K562 (cell line): ENCODE data around the gene FUT6. TPM values are rescaled to one million over a fixed set of nuclear protein-coding genes. Genes with fewer than 3 reads are reported as not detected.

Source experiments
- CEBPG ChIP-seq, 3 experiments: fragments of 200-800 bp in 1 of 3; sonication (Bioruptor generic) in 1 of 3; sonication (generic) in 1 of 3; formaldehyde crosslinking in 1 of 3; IDR thresholded peaks in 2 of 3; conservative IDR thresholded peaks in 1 of 3; 2 replicates each; pipeline versions ENCODE4 v1.6.1 to v1.8.0; 2016 to 2022; ENCODE audit warnings: missing compliant biosample characterization in 2 of 3, missing genetic modification characterization in 2 of 3, mild to moderate bottlenecking in 1 of 3, missing genetic modification reagents in 1 of 3
- CREB1 ChIP-seq, 2 experiments: sonication (generic) in 1 of 2; formaldehyde crosslinking in 1 of 2; IDR thresholded peaks; 2 replicates each; pipeline versions ENCODE4 v1.6.1 to v1.8.0; 2012 to 2022; ENCODE audit warnings: inconsistent platforms in 1 of 2, mild to moderate bottlenecking in 1 of 2, missing genetic modification reagents in 1 of 2, moderate library complexity in 1 of 2
- DDX20 ChIP-seq: fragments of 450-650 bp; IDR thresholded peaks from 2 replicates; pipeline ENCODE4 v1.6.1; 2016; ENCODE audit warnings: missing genetic modification characterization, low read depth, mild to moderate bottlenecking, missing compliant biosample characterization, moderate library complexity
- E2F3 ChIP-seq: fragments of 250-450 bp; sonication (Bioruptor Pico); IDR thresholded peaks from 2 replicates; pipeline ENCODE4 v1.4.0; 2020; ENCODE audit warnings: mild to moderate bottlenecking
- ETV5 ChIP-seq: sonication (generic); formaldehyde crosslinking; IDR thresholded peaks from 2 replicates; pipeline ENCODE4 v1.4.0; 2020; ENCODE audit warnings: low read depth, mild to moderate bottlenecking, missing genetic modification reagents
- FUS ChIP-seq: fragments of 200-400 bp; formaldehyde crosslinking; optimal IDR thresholded peaks from 2 replicates; pipeline ENCODE3; 2017; ENCODE audit warnings: low read depth, low read length
- GATAD2B ChIP-seq: fragments of 450-650 bp; IDR thresholded peaks from 2 replicates; pipeline ENCODE4 v1.6.1; 2017; ENCODE audit warnings: mild to moderate bottlenecking, borderline replicate concordance
- KDM4B ChIP-seq, 2 experiments: fragments of 450-650 bp in 1 of 2; sonication (generic) in 1 of 2; IDR thresholded peaks; 2 replicates each; pipeline ENCODE4 v1.6.1; 2016 to 2017; ENCODE audit warnings: borderline replicate concordance in 2 of 2, antibody characterized with exemption in 1 of 2, low read depth in 1 of 2, mild to moderate bottlenecking in 1 of 2
- MCM3 ChIP-seq: fragments of 450-650 bp; IDR thresholded peaks from 2 replicates; pipeline ENCODE4 v1.6.1; 2016
- MNT ChIP-seq, 2 experiments: fragments of 450-650 bp; conservative IDR thresholded peaks; 2 replicates each; pipeline ENCODE4 v1.6.1; 2017; ENCODE audit warnings: mild to moderate bottlenecking in 2 of 2, moderate library complexity in 2 of 2
- NFYB ChIP-seq: IDR thresholded peaks from 2 replicates; pipeline ENCODE4 v1.6.1; 2011; ENCODE audit warnings: mild to moderate bottlenecking, moderate library complexity; ENCODE audit not compliant: insufficient read length; ENCODE audit errors: extremely low read depth
- NONO ChIP-seq, 2 experiments: fragments of 200-400 bp in 1 of 2; fragments of 450-650 bp in 1 of 2; formaldehyde crosslinking in 1 of 2; IDR thresholded peaks; 2 replicates each; pipeline ENCODE4 v1.6.1; 2017; ENCODE audit warnings: low read depth in 2 of 2, mild to moderate bottlenecking in 2 of 2, moderate library complexity in 2 of 2, low read length in 1 of 2
- PHF8 ChIP-seq: fragments of 200-600 bp; sonication (generic); IDR thresholded peaks from 2 replicates; pipeline ENCODE4 v1.6.1; 2012; ENCODE audit warnings: mixed run types, mild to moderate bottlenecking, inconsistent platforms, low read length, moderate library complexity, borderline replicate concordance
- POLR2B ChIP-seq: fragments of 450-650 bp; IDR thresholded peaks from 2 replicates; pipeline ENCODE4 v1.6.1; 2018; ENCODE audit warnings: low read depth; ENCODE audit not compliant: partially characterized antibody
- PURB ChIP-seq: sonication (generic); formaldehyde crosslinking; IDR thresholded peaks from 2 replicates; pipeline ENCODE4 v1.9.0; 2021; ENCODE audit warnings: low read depth, mild to moderate bottlenecking, missing genetic modification reagents
- RBBP5 ChIP-seq: fragments of 200-600 bp; sonication (generic); IDR thresholded peaks from 2 replicates; pipeline ENCODE4 v1.6.1; 2012; ENCODE audit warnings: borderline replicate concordance, mild to moderate bottlenecking, low read length, control low read depth, inconsistent platforms; ENCODE audit not compliant: insufficient read depth, poor library complexity, severe bottlenecking
- RBM34 ChIP-seq: fragments of 200-400 bp; formaldehyde crosslinking; IDR thresholded peaks from 2 replicates; pipeline ENCODE4 v1.6.1; 2018; ENCODE audit warnings: low read length, borderline replicate concordance; ENCODE audit not compliant: insufficient read depth
- THAP7 ChIP-seq: fragments of 250-450 bp; sonication (Bioruptor Pico); IDR thresholded peaks from 2 replicates; pipeline ENCODE4 v1.5.0; 2021
- ZC3H11A ChIP-seq: IDR thresholded peaks from 2 replicates; pipeline ENCODE4 v1.6.1; 2012; ENCODE audit warnings: low read depth, low read length, improper control_type of control experiment
- ZKSCAN8 ChIP-seq: fragments of 200-800 bp; sonication (Bioruptor generic); IDR thresholded peaks from 2 replicates; pipeline ENCODE4 v1.6.1; 2016; ENCODE audit warnings: missing genetic modification characterization, missing compliant biosample characterization
- ZNF449 ChIP-seq: fragments of 250-450 bp; sonication (Bioruptor Pico); IDR thresholded peaks from 2 replicates; pipeline ENCODE4 v1.8.0; 2022; ENCODE audit warnings: moderate library complexity, mild to moderate bottlenecking, inconsistent platforms
- polyA plus RNA-seq, 8 experiments: library from polyadenylated mRNA; depleted of rRNA in 4 of 8; stranded (reverse) in 5 of 8; unstranded in 3 of 8; fragments of >200 nt; fragmentation: Nextera tagmentation in 2 of 8; fragmentation: Illumina TruSeq in 1 of 8; extraction: Ambion mirVana in 2 of 8; extraction: Trizol in 1 of 8; gene quantifications; 2 replicates each; pipeline versions ENCODE4 v1.2.1 to v1.2.3, GENCODE V29; 2011 to 2014; ENCODE audit warnings: inconsistent platforms in 1 of 8, missing spikeins in 1 of 8
- total RNA-seq, 7 experiments: library from RNA; depleted of rRNA in 6 of 7; stranded (reverse); fragments of >200 nt in 6 of 7; fragmentation: Illumina TruSeq in 2 of 7; extraction: Trizol in 2 of 7; gene quantifications; 2 replicates each; pipeline versions ENCODE4 v1.2.1 to v1.2.3, GENCODE V29; 2011 to 2021; ENCODE audit warnings: low replicate concordance in 1 of 7

Gene FUT6
- total and polyA plus RNA-seq, 9 of the 15 experiments (the other 6 are each of a cell fraction or from before 2014, with no cell fraction given) = 0.04 TPM; not detected in 8

GRCh38 chr19:5827891-5828660, 11.4 kb downstream of the FUT6 start (continued):
- TF ChIP-seq POLR2B = peak; percentile 99
- no peak for TF ChIP-seq ZKSCAN8 (CRISPR knock-in tag)
- TF ChIP-seq E2F3 (CRISPR knock-in tag) = peak; percentile 56; the same call in 1 of the 2 replicates
- peak; percentile 66 for TF ChIP-seq RBBP5
- TF ChIP-seq THAP7 (CRISPR knock-in tag) = 0 out of 2 replicates have a peak, but pooled peaks have one; percentile 30
- peak; percentile 87 to 92 for TF ChIP-seq NONO (IDR thresholded peaks at IDR 0.05; ENCODE audit: low read depth in 2 of 2, low read length in 1 of 2)
- no peak; a peak in 1 of 4 replicates for TF ChIP-seq KDM4B (IDR thresholded peaks at IDR 0.05; ENCODE audit: borderline replicate concordance in 2 of 2, low read depth in 1 of 2)
- no peak for TF ChIP-seq MCM3
- TF ChIP-seq PHF8 = peak; percentile 99
- TF ChIP-seq CEBPG (CRISPR knock-in tag; IDR thresholded peaks at IDR 0.05) = peak; percentile 79
- TF ChIP-seq CEBPG (tag; conservative IDR thresholded peaks at IDR 0.05 in 1 of 2, IDR thresholded peaks at IDR 0.05 in 1 of 2) = peak; percentile 50 to 72; a peak in 3 of 4 replicates
- peak; percentile 69 to 82 for TF ChIP-seq MNT (conservative IDR thresholded peaks at IDR 0.05)
- TF ChIP-seq RBM34 = no peak
- TF ChIP-seq FUS = no peak
- no peak for TF ChIP-seq NFYB
- 0 out of 2 replicates have a peak, but pooled peaks have one; percentile 55 for TF ChIP-seq GATAD2B
- no peak for TF ChIP-seq PURB (CRISPR knock-in tag)
- TF ChIP-seq DDX20 (tag) = no peak
- 0 out of 2 replicates have a peak, but pooled peaks have one; percentile 49 for TF ChIP-seq ZC3H11A
- peak; percentile 23; the same call in 1 of the 2 replicates for TF ChIP-seq ETV5 (CRISPR knock-in tag)
- TF ChIP-seq CREB1 (IDR thresholded peaks at IDR 0.05) = peak; percentile 85
- peak; percentile 80 for TF ChIP-seq CREB1 (CRISPR knock-in tag; IDR thresholded peaks at IDR 0.05)
- TF ChIP-seq ZNF449 (CRISPR knock-in tag) = no peak
